ENCODE measurements around the gene PNPLA8.

- peak in 1 of 2 donors; percentile 64 for TF ChIP-seq POLR2A (IDR thresholded peaks at IDR 0.05)
- TF ChIP-seq, protein P1, sequence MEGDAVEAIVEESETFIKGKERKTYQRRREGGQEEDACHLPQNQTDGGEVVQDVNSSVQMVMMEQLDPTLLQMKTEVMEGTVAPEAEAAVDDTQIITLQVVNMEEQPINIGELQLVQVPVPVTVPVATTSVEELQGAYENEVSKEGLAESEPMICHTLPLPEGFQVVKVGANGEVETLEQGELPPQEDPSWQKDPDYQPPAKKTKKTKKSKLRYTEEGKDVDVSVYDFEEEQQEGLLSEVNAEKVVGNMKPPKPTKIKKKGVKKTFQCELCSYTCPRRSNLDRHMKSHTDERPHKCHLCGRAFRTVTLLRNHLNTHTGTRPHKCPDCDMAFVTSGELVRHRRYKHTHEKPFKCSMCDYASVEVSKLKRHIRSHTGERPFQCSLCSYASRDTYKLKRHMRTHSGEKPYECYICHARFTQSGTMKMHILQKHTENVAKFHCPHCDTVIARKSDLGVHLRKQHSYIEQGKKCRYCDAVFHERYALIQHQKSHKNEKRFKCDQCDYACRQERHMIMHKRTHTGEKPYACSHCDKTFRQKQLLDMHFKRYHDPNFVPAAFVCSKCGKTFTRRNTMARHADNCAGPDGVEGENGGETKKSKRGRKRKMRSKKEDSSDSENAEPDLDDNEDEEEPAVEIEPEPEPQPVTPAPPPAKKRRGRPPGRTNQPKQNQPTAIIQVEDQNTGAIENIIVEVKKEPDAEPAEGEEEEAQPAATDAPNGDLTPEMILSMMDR (IDR thresholded peaks at IDR 0.05) = no peak
Observed at GRCh38 chr7:108570146-108570755, 44.3 kb upstream of the PNPLA8 start.
